Keratinocyte (primary cell): ENCODE data around the gene RRAD. TPM values are rescaled to one million over a fixed set of nuclear protein-coding genes. Genes with fewer than 3 reads are reported as not detected.
"Not testable (repeated sequence)": the region's sequence is repeated elsewhere in the genome, so short reads cannot be mapped to it uniquely, and the experiment has no call there.

Source experiments
- DNase-seq: peaks from one replicate; pipeline ENCODE4 v3.0.0-alpha.2; 2011; ENCODE audit warnings: low read depth, missing footprints, low spot score
- FAIRE-seq: peaks from 2 replicates; lab custom pipeline; 2011; peaks lifted over from hg19 to GRCh38; lab: Jason Lieb, UNC
- H2AFZ ChIP-seq: 2 replicates; pipeline ENCODE4 v1.6.0; 2012; ENCODE audit warnings: low read length, control low read depth, inconsistent platforms; ENCODE audit not compliant: control insufficient read depth
- H3K27ac ChIP-seq: 2 replicates; pipeline ENCODE4 v1.5.1; 2011; ENCODE audit warnings: low read length; ENCODE audit not compliant: control insufficient read depth, insufficient read depth
- H3K27me3 ChIP-seq: 3 replicates; pipeline ENCODE4 v1.6.0; 2011; ENCODE audit warnings: low read length; ENCODE audit not compliant: control insufficient read depth, insufficient read depth; ENCODE audit errors: extremely low read depth
- H3K36me3 ChIP-seq, 2 experiments: 2 replicates in 1 of 2; 3 replicates in 1 of 2; pipeline ENCODE4 v1.5.1; 2011; ENCODE audit warnings: low read length in 2 of 2, mild to moderate bottlenecking in 1 of 2; ENCODE audit not compliant: control insufficient read depth in 2 of 2, insufficient read depth in 2 of 2; ENCODE audit errors: extremely low read depth in 1 of 2
- H3K4me1 ChIP-seq: 3 replicates; pipeline ENCODE4 v1.5.1; 2011; ENCODE audit warnings: low read length; ENCODE audit not compliant: control insufficient read depth, insufficient read depth; ENCODE audit errors: extremely low read depth
- H3K4me2 ChIP-seq: 3 replicates; pipeline ENCODE4 v1.6.0; 2011; ENCODE audit warnings: low read depth, low read length; ENCODE audit not compliant: control insufficient read depth, insufficient read depth; ENCODE audit errors: extremely low read depth
- H3K4me3 ChIP-seq, 3 experiments: fragments of 200-600 bp in 1 of 3; sonication (generic) in 1 of 3; 2 replicates in 2 of 3; 3 replicates in 1 of 3; pipeline ENCODE4 v1.5.1; 2011 to 2016; ENCODE audit warnings: low read length in 3 of 3, mild to moderate bottlenecking in 3 of 3, control low read depth in 2 of 3, inconsistent platforms in 1 of 3, low read depth in 1 of 3, mixed read lengths in 1 of 3, mixed run types in 1 of 3, moderate library complexity in 1 of 3; ENCODE audit not compliant: control insufficient read depth in 2 of 3, insufficient read depth in 2 of 3; ENCODE audit errors: extremely low read depth in 1 of 3
- H3K79me2 ChIP-seq: 2 replicates; pipeline ENCODE4 v1.6.0; 2012; ENCODE audit warnings: low read length; ENCODE audit not compliant: control insufficient read depth, insufficient read depth
- H3K9ac ChIP-seq: 3 replicates; pipeline ENCODE4 v1.6.0; 2011; ENCODE audit warnings: low read length; ENCODE audit not compliant: control insufficient read depth, insufficient read depth; ENCODE audit errors: extremely low read depth
- H3K9me1 ChIP-seq: 3 replicates; pipeline ENCODE4 v1.6.0; 2011; ENCODE audit warnings: low read length; ENCODE audit not compliant: control insufficient read depth, insufficient read depth; ENCODE audit errors: extremely low read depth
- H3K9me3 ChIP-seq: 2 replicates; pipeline ENCODE4 v1.5.1; 2012; ENCODE audit warnings: low read depth, low read length; ENCODE audit not compliant: control insufficient read depth
- H4K20me1 ChIP-seq: 3 replicates; pipeline ENCODE4 v1.6.0; 2011; ENCODE audit warnings: low read length; ENCODE audit not compliant: control insufficient read depth, insufficient read depth; ENCODE audit errors: extremely low read depth
- CTCF ChIP-seq, 3 experiments: IDR thresholded peaks in 1 of 3; conservative IDR thresholded peaks in 1 of 3; optimal IDR thresholded peaks in 1 of 3; 2 replicates in 2 of 3; 3 replicates in 1 of 3; pipeline versions ENCODE3 to v1.5.1; 2011; ENCODE audit warnings: low read length in 3 of 3, mild to moderate bottlenecking in 3 of 3, moderate library complexity in 2 of 3, control low read depth in 1 of 3, inconsistent platforms in 1 of 3; ENCODE audit not compliant: insufficient read depth in 2 of 3; ENCODE audit errors: extremely low read depth in 1 of 3
- EZH2 ChIP-seq: IDR thresholded peaks from one replicate; pipeline ENCODE4 v1.6.1; 2012; ENCODE audit warnings: inconsistent platforms, mild to moderate bottlenecking, low read length, moderate library complexity
- dilution Hi-C: fragments of 300-500 bp; cut with MboI; formaldehyde crosslinking; loops from one replicate; pipeline ENCODE4 v1.7.0; 2020; ENCODE audit warnings: low sequenced_read_pairs; ENCODE audit not compliant: extremely low pct_ligation_motif_present
- polyA minus RNA-seq, 3 experiments: library from RNA; depleted of rRNA, polyadenylated mRNA; stranded (reverse); fragments of >200 nt; gene quantifications; 1 replicate in 1 of 3; 2 replicates in 1 of 3; 3 replicates in 1 of 3; pipeline ENCODE4 v1.2.3, GENCODE V29; 2011
- polyA plus RNA-seq, 5 experiments: library from polyadenylated mRNA; depleted of rRNA in 3 of 5; stranded (reverse) in 3 of 5; stranded (forward) in 1 of 5; unstranded in 1 of 5; fragments of >200 nt; gene quantifications; 1 replicate in 1 of 5; 2 replicates in 3 of 5; 3 replicates in 1 of 5; pipeline versions ENCODE4 v1.2.1 to v1.2.3, GENCODE V29; 2011 to 2012; ENCODE audit warnings: missing spikeins in 2 of 5, low read depth in 1 of 5, low replicate concordance in 1 of 5

RRAD gene
- polyA plus RNA-seq: 0.67 to 12.8 TPM (median 2.7 TPM) in 3 replicates
- polyA plus RNA-seq (2011; ENCODE audit: low read depth): 68.6 TPM
- polyA plus RNA-seq (2011; cell fraction: cytosol; rRNA removed): 1.8 and 2.3 TPM in 2 replicates
- polyA plus RNA-seq (2011; cell fraction: nucleus; rRNA removed): 3.3 and 5.0 TPM in 2 replicates
- polyA plus RNA-seq (2012; ENCODE audit: low replicate concordance): 1.3 and 29.5 TPM in 2 replicates
- polyA minus RNA-seq: 0.33 to 4.6 TPM (median 1.2 TPM) in 3 replicates
- polyA minus RNA-seq (2011; cell fraction: cytosol; rRNA and poly(A)+ RNA removed): 3.8 TPM
- polyA minus RNA-seq (2011; cell fraction: nucleus; rRNA and poly(A)+ RNA removed): 3.2 and 5.4 TPM in 2 replicates

GRCh38 chr16:66925322-66925840 is at the start of gene RRAD:
Gene RRAD, minus strand, starts transcription at chr16:66925535. Its CDS starts 356 bp downstream, at chr16:66925179.
- H3K4me2 ChIP-seq: peak within 1 kb of the TSS; percentile 54
- FAIRE-seq: no peak
- no peaks in the 10 kb centered on the region for H3K79me2 ChIP-seq
- H3K4me1 ChIP-seq: peaks cover 19% of the 10 kb centered on the region
- dilution Hi-C loops: no loop called here
- no peaks in the 10 kb centered on the region for H3K36me3 ChIP-seq
- H3K9ac ChIP-seq: no peak within 1 kb of the TSS
- no peaks in the 10 kb centered on the region for H4K20me1 ChIP-seq
- H3K9me1 ChIP-seq: no peaks in the 10 kb centered on the region
- H2AFZ ChIP-seq: no peak within 1 kb of the TSS
- no peaks in the 10 kb centered on the region for H3K9me3 ChIP-seq
- no peak within 1 kb of the TSS for H3K27ac ChIP-seq
- H3K27me3 ChIP-seq: peaks cover 44% of the 10 kb centered on the region
- DNase-seq: no peak
- TF ChIP-seq EZH2 (peak; percentile 3), CTCF (optimal IDR thresholded peaks at IDR 0.05 in 1 of 3, IDR thresholded peaks at IDR 0.05 in 1 of 3, conservative IDR thresholded peaks at IDR 0.05 in 1 of 3; ENCODE audit: extremely low read depth in 1 of 3, insufficient read depth in 2 of 3, low read length in 3 of 3) (no peak)
- H3K4me3 ChIP-seq: peak within 1 kb of the TSS in 2 of 3 experiments; percentile 13 to 20

GRCh38 chr16:66974932-66975246 is 49.6 kb upstream of the RRAD start:
- peaks cover 13% of the 10 kb centered on the region for H3K4me1 ChIP-seq
- dilution Hi-C loops, H3K36me3 ChIP-seq, H3K79me2 ChIP-seq, H3K4me3 ChIP-seq, H2AFZ ChIP-seq, H3K4me2 ChIP-seq, FAIRE-seq, H3K9me3 ChIP-seq, H4K20me1 ChIP-seq, H3K27me3 ChIP-seq, H3K9ac ChIP-seq, DNase-seq, H3K9me1 ChIP-seq, H3K27ac ChIP-seq: not testable (repeated sequence)

GRCh38 chr16:66974156-66974931 is 49.0 kb upstream of the RRAD start:
- H3K27me3 ChIP-seq, H3K9me3 ChIP-seq, H3K27ac ChIP-seq, H3K4me2 ChIP-seq, H2AFZ ChIP-seq, H4K20me1 ChIP-seq, H3K79me2 ChIP-seq, H3K9me1 ChIP-seq, FAIRE-seq, H3K4me3 ChIP-seq, dilution Hi-C loops, H3K9ac ChIP-seq, DNase-seq, H3K36me3 ChIP-seq: not testable (repeated sequence)
- H3K4me1 ChIP-seq: peaks cover 13% of the 10 kb centered on the region
